DMS114 treated with DMSO at 0.1 percent for 48 hours (cell line): ENCODE data around the gene ALDH3A2.
"Not testable (repeated sequence)": the region's sequence is repeated elsewhere in the genome, so short reads cannot be mapped to it uniquely, and the experiment has no call there.

Experiments
- DNase-seq: peaks from one replicate; lab custom pipeline; 2025; ENCODE audit not compliant: unreplicated experiment; lab: John Stamatoyannopoulos, UW

The ALDH3A2 gene

DNA sequence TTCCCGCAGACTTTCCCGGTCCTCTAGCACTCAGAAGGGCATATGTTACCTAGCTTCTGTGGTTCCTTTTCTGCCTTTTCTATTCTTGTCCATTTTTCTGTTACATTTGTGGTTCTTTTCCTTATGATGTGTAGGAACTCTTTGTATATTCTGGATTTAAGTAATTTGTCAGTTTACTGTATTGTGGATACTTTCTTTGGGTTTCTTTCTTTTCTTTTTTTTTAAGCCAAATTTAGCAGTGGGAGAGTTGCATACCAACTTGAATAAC lies 657 bp downstream of the ALDH3A2 start:
- DNase-seq: no peak

DNA sequence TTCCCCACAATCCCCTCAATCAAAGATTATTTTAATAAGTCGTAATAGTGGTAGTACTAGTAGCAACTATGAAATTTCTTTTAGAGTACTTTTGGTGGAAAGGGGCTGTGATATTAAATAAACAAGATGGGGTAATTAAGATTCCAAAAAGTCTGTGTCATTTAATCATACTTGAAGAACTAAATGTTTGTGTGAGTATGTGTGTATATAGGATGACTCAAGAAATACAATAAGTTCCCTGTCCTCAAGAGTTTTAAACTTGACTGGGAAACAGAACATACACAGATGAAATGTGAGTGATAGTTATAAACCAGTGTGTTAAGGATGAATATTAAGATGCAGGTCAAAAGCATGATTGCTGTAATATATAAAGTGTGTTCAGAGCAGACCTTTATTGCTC lies 2.3 kb downstream of the ALDH3A2 start:
- no peak for DNase-seq

- no peak for DNase-seq
These were observed 3.1 kb downstream of the ALDH3A2 start for GRCh38 chr17:19651451-19652238.

- no peak for DNase-seq
These were observed 4.0 kb downstream of the ALDH3A2 start for GRCh38 chr17:19652595-19652994.

GRCh38 chr17:19654342-19654886 lies 5.9 kb downstream of the ALDH3A2 start:
- DNase-seq: no peak

GRCh38 chr17:19654896-19655295 lies 6.3 kb downstream of the ALDH3A2 start:
- no peak for DNase-seq

DNA sequence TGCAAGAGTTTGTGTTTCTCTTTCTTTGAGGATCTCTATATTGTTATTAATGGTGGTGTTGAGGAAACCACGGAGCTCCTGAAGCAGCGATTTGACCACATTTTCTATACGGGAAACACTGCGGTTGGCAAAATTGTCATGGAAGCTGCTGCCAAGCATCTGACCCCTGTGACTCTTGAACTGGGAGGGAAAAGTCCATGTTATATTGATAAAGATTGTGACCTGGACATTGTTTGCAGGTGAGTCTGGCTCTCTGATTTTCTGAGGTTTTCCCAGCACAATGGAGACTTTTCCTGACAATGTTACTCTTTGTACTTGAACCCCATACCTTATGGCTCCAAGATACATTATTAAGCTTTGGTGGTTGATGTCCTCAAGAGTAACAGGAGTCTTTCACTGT lies 7.8 kb downstream of the ALDH3A2 start:
- DNase-seq: no peak

- DNase-seq: no peak
These were observed 8.5 kb downstream of the ALDH3A2 start for GRCh38 chr17:19656851-19657581.

DNA sequence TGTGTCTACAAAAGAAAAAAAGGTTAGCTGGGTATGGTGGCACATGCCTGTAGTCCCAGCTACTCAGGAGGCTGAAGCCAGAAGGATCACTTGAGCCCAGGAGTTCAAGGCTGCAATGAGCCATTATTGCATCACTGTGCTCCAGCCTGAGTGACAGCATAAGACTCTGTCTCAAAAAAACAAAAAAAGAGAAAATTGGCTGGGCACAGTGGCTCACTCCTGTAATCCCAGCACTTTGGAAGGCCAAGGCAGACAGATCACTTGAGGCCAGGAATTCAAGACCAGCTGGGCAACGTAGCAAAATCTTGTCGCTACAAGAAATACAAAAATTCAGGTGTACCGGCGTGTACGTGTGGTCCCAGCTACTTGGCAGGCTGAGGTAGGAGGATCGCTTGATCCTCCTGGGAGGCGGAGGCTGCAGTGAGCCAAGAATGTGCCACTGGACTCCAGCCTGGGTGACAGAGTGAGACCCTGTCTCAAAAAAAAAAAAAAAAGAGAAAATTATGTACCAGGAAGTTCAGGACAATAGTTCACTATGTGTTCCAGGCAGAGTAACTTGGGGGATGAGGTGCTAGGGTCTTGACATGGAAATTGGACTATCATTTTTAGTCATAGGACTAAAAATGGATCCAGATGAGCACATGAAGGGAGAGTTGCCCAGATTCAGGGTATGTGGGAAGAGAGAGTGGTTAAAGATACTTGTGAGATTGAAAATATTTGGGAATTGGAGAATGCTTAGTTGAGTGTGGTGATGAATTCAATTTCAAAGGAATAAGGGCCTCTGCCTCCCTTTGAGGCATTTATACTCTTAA lies 11.0 kb downstream of the ALDH3A2 start:
- no peak for DNase-seq

DNA sequence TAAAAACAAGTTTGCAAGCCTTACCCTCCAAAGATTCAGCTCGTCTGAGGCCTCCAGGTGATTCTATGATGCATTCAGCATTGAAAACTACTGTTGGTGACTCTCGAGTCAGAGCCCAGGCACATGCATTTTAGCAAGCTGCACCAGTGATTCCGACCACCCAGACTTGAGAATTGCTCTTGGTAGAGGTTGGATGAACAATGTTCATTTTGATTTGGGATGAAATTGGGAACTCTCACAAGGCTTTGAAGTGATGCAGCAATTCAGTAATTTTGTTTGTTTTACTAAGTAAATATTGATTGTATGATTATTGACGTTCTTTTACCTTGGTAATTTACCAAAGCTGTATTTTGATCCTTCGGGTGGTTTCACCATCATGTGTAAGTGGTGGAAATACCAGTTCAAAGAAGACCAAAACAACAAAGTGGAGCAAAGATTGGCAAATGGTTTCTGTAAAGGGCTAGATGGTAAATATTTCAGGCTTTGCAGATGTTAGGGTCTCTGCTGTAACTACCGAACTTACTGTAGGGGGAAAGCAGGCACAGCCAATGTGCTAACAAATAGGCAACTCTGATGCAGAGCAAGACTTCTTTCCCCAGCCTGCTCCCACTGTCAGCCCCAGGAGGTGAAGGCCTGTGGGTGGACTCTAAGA lies 11.8 kb downstream of the ALDH3A2 start:
- DNase-seq: no peak

- DNase-seq: no peak
These were observed 12.6 kb downstream of the ALDH3A2 start for GRCh38 chr17:19661121-19661520.

DNA sequence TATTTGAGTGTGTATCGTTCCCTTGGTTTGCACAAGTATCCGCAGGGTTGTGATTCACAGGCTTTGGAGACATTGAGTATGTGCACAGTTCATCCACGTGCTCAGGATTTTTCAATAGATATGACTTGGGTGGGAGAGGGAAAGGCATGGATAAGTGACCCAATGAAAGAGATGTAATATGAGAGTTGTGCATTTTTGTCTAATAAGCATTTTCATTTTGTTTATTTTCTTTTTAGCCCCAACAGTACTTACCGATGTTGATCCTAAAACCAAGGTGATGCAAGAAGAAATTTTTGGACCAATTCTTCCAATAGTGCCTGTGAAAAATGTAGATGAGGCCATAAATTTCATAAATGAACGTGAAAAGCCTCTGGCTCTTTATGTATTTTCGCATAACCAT lies 14.5 kb downstream of the ALDH3A2 start:
- no peak for DNase-seq

DNA sequence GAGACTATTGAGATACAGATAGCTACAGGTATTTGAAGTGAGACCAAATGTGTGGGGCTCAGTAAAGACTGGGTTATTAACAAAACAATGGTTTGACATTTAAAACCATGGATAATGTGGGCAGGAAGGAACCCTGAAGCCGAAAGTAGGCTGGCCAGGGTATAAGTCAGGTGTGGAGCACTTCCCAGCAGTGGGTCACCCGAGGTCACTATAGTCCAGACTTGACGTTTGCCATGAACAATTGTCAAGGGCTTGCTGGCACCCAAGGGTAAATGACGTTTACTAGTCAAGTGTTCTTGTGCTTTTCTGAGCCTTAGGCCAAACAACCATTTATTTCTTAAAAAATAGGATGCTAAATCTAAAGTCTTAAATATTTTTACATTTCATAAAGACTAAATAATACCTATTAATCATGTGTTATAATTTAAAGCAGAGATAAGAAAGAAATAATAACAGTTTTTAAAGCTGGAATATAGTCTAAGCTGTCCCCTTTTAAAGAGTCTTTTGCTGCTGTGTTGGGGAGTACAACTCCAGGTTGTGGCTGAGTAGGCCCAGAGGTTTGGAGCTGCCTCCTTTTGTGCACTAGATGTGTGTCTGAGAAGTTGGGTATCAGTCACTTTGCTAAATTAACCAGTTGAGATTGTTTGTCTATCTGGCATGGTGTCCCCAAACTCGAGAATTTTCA lies 15.7 kb downstream of the ALDH3A2 start:
- no peak for DNase-seq

- DNase-seq: no peak
These were observed 16.2 kb downstream of the ALDH3A2 start for GRCh38 chr17:19664821-19665181.

GRCh38 chr17:19669680-19670079 lies 21.1 kb downstream of the ALDH3A2 start:
- not testable (repeated sequence) for DNase-seq

GRCh38 chr17:19670908-19671307 lies 22.4 kb downstream of the ALDH3A2 start:
- no peak for DNase-seq

GRCh38 chr17:19671433-19671832 lies 22.9 kb downstream of the ALDH3A2 start:
- no peak for DNase-seq

DNA sequence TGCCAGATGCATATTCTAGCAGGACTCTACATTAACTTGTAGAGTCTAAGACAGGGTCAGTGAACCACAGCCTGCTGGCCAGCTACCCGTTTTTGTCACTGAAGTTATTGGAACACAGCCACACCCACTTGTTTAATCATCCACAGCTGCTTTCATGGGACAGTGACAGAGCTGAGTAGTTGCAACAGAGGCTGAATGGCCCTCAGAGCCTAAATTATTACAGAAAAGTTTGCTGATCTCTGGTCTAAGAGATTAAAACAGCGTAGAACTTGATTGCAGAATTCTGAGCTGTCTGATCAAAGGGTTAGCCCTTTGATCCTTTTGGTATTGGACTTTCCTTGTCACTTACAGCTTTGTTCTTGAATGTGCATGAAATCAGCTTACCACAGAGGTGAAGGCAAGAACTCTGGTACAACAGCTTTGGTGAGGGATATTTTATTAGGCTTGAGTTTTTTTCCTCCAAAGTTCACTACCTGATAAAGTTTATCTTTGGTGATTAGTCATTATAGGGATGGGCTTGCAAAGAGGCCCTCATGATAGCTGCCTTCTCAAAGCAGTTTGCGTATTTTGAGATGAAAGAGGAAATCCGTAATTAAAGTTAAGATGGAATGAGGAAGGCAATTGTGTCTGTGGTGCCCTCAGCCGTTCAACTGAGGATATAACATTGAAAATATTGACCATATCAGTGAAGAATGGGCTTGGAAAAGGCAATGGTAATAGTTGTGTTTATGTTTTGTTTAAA lies 23.6 kb downstream of the ALDH3A2 start:
- DNase-seq: no peak

DNA sequence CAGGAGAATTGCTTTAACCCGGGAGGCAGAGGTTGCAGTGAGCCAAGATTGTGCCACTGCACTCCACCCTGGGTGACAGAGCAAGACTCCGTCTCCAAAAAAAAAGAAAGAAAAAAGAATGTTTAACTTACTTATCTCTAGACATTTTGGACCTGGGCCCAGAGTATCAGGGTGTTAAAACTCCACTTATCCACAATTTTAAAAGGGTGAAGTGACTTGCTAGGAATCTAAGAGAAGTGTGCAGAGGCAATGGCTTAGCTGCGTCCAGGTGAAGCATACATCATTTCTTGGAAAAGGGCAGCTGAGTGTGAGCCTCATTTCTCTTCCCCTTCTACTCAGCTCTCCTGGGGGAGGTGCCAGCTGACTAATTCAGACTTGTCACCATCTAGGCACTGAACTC lies 25.1 kb downstream of the ALDH3A2 start:
- no peak for DNase-seq

DNA sequence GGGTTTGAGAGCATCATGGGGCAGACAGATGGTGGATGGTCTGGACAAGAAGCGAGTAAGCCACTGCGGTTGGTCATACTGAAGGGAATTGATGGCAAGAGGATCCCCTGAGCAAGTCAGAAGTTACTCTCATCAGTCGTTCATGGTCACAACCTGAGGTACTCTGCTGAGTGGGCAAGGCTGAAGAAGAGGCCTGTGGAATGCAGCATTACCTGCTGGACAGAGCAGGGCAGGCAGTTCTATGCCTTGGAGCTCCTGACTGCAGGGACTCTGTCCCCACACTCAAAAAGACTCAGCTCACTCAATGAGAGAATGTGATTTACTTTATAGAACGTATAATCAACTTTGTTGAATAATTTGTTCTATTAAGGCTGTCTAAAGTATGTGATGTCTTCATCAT lies 28.3 kb downstream of the ALDH3A2 start:
- no peak for DNase-seq
